HG02870 (cell line): ENCODE results near the gene RACK1.

Source experiments
- ATAC-seq: cut with Tn5 transposase; IDR thresholded peaks from one replicate; pipeline ENCODE4 v1.9.1; 2021; ENCODE audit warnings: mild to moderate bottlenecking, moderate library complexity; ENCODE audit not compliant: unreplicated experiment

RACK1 gene

GRCh38 chr5:181234455-181235306 is 9.0 kb downstream of the RACK1 start:
- no peak for ATAC-seq

- no peak for ATAC-seq
Observed at GRCh38 chr5:181233801-181234454, 9.8 kb downstream of the RACK1 start.

- no peak for ATAC-seq
Observed at GRCh38 chr5:181233088-181233800, 10.5 kb downstream of the RACK1 start.

- no peak for ATAC-seq
Observed at GRCh38 chr5:181232593-181232992, 11.1 kb downstream of the RACK1 start.

GRCh38 chr5:181231432-181231831 is 12.3 kb downstream of the RACK1 start:
- no peak for ATAC-seq

GRCh38 chr5:181230551-181230950 is 13.2 kb downstream of the RACK1 start:
- no peak for ATAC-seq

GRCh38 chr5:181229996-181230395 is 13.7 kb downstream of the RACK1 start:
- ATAC-seq = no peak

GRCh38 chr5:181224390-181225229 is 19.1 kb downstream of the RACK1 start:
- no peak for ATAC-seq

GRCh38 chr5:181223729-181224389 is 19.8 kb downstream of the RACK1 start:
- peak; percentile 0 for ATAC-seq

GRCh38 chr5:181223058-181223728 is 20.5 kb downstream of the RACK1 start, which contains the start of gene TRIM41:
TRIM41 (plus strand) TSS chr5:181223281; CDS start chr5:181224000, 719 bp downstream.
- ATAC-seq = peak; percentile 54

- no peak for ATAC-seq
Observed at GRCh38 chr5:181222630-181223057, 21.1 kb downstream of the RACK1 start.

GRCh38 chr5:181221792-181222629 is 21.7 kb downstream of the RACK1 start:
- ATAC-seq = peak; percentile 31

GRCh38 chr5:181221105-181221791 is 22.5 kb downstream of the RACK1 start:
- ATAC-seq = no peak

GRCh38 chr5:181220178-181220515 is 23.6 kb downstream of the RACK1 start:
- ATAC-seq = no peak

- ATAC-seq = no peak
Observed at GRCh38 chr5:181219262-181220177, 24.2 kb downstream of the RACK1 start.

GRCh38 chr5:181218795-181219124 is 24.9 kb downstream of the RACK1 start:
- no peak for ATAC-seq

GRCh38 chr5:181217803-181218062 is 26.0 kb downstream of the RACK1 start:
- no peak for ATAC-seq
